ENCODE data around the gene CD93.

Gene CD93

GRCh38 chr20:23122321-23122720, 36.2 kb upstream of the CD93 start:
- Histone ChIP-seq H3K14ac (ENCODE audit: low read length in 2 of 2) (no peak overlapping the region), H3K9ac (ENCODE audit: low read length) (no peak overlapping the region), H3K79me1 (replicated peaks; ENCODE audit: low read length, poor library complexity, severe bottlenecking) (no peaks in the 10 kb centered on the region), H3K4me1 (ENCODE audit: control insufficient read depth, insufficient read depth, low read depth, low read length) (peaks cover 6% of the 10 kb centered on the region), H2AFZ (ENCODE audit: low read depth, low read length) (no peak overlapping the region), H3K36me3 (ENCODE audit: control insufficient read depth in 1 of 2, insufficient read depth in 2 of 2, low read depth in 1 of 2, low read length in 2 of 2) (no peaks in the 10 kb centered on the region), H4K91ac (ENCODE audit: low read length) (no peak overlapping the region), H3K4me2 (ENCODE audit: low read length, poor library complexity, severe bottlenecking) (no peak overlapping the region), H3K27me3 (ENCODE audit: control insufficient read depth in 1 of 2, insufficient read depth in 1 of 2, low read length in 2 of 2) (no peaks in the 10 kb centered on the region), H4K8ac (ENCODE audit: low read length) (no peak overlapping the region), H3K27ac (ENCODE audit: low read length, poor library complexity, severe bottlenecking) (no peak overlapping the region), H2BK120ac (ENCODE audit: low read depth, low read length) (no peak overlapping the region), H2BK15ac (ENCODE audit: low read depth, poor library complexity, severe bottlenecking) (no peak overlapping the region), H3K9me3 (ENCODE audit: control insufficient read depth, low read length) (no peaks in the 10 kb centered on the region), H2AK5ac (ENCODE audit: low read length, severe bottlenecking) (no peak overlapping the region), H3K4ac (ENCODE audit: low read depth in 1 of 2, low read length in 2 of 2) (no peak overlapping the region), H3K23ac (ENCODE audit: low read length in 2 of 2) (no peak overlapping the region), H2BK5ac (ENCODE audit: low read depth, low read length, poor library complexity, severe bottlenecking) (no peak overlapping the region), H3K18ac (ENCODE audit: low read depth in 1 of 2, low read length in 2 of 2) (peak overlapping the region in 1 of 2 experiments; percentile 17), H3K4me3 (ENCODE audit: insufficient read depth in 1 of 2, low read depth in 1 of 2, low read length in 2 of 2) (no peak overlapping the region), H2BK12ac (ENCODE audit: low read length in 2 of 2) (no peak overlapping the region)
- DNase-seq, result no peak
- 97% methylated on average over 6 of the region's 9 CpGs for WGBS

GRCh38 chr20:23121751-23122320, 35.7 kb upstream of the CD93 start:
- 59% methylated on average over 7 of the region's 9 CpGs for WGBS
- no peak overlapping the region for H3K4me3 ChIP-seq (ENCODE audit: insufficient read depth in 1 of 2, low read depth in 1 of 2, low read length in 2 of 2)
- no peak overlapping the region for H3K14ac ChIP-seq (ENCODE audit: low read length in 2 of 2)
- H2AK5ac ChIP-seq (ENCODE audit: low read length, severe bottlenecking), result no peak overlapping the region
- H4K91ac ChIP-seq (ENCODE audit: low read length), result no peak overlapping the region
- H3K79me1 ChIP-seq (replicated peaks; ENCODE audit: low read length, poor library complexity, severe bottlenecking), result no peaks in the 10 kb centered on the region
- H3K27me3 ChIP-seq (ENCODE audit: control insufficient read depth in 1 of 2, insufficient read depth in 1 of 2, low read length in 2 of 2), result no peaks in the 10 kb centered on the region
- no peak overlapping the region for H3K9ac ChIP-seq (ENCODE audit: low read length)
- H3K9me3 ChIP-seq (ENCODE audit: control insufficient read depth, low read length), result no peaks in the 10 kb centered on the region
- H3K4me1 ChIP-seq (ENCODE audit: control insufficient read depth, insufficient read depth, low read depth, low read length), result peaks cover 6% of the 10 kb centered on the region
- no peak overlapping the region for H4K8ac ChIP-seq (ENCODE audit: low read length)
- H2BK12ac ChIP-seq (ENCODE audit: low read length in 2 of 2), result no peak overlapping the region
- H2BK15ac ChIP-seq (ENCODE audit: low read depth, poor library complexity, severe bottlenecking), result no peak overlapping the region
- H2BK5ac ChIP-seq (ENCODE audit: low read depth, low read length, poor library complexity, severe bottlenecking), result no peak overlapping the region
- H3K27ac ChIP-seq (ENCODE audit: low read length, poor library complexity, severe bottlenecking), result no peak overlapping the region
- H3K4me2 ChIP-seq (ENCODE audit: low read length, poor library complexity, severe bottlenecking), result no peak overlapping the region
- H3K23ac ChIP-seq (ENCODE audit: low read length in 2 of 2), result no peak overlapping the region
- no peak overlapping the region for H2BK120ac ChIP-seq (ENCODE audit: low read depth, low read length)
- no peak overlapping the region for H2AFZ ChIP-seq (ENCODE audit: low read depth, low read length)
- DNase-seq, result no peak
- peak overlapping the region in 1 of 2 experiments; percentile 17 for H3K18ac ChIP-seq (ENCODE audit: low read depth in 1 of 2, low read length in 2 of 2)
- no peaks in the 10 kb centered on the region for H3K36me3 ChIP-seq (ENCODE audit: control insufficient read depth in 1 of 2, insufficient read depth in 2 of 2, low read depth in 1 of 2, low read length in 2 of 2)
- no peak overlapping the region for H3K4ac ChIP-seq (ENCODE audit: low read depth in 1 of 2, low read length in 2 of 2)

- no peak overlapping the region for H2BK12ac ChIP-seq (ENCODE audit: low read length in 2 of 2)
- no peak overlapping the region for H2AK5ac ChIP-seq (ENCODE audit: low read length, severe bottlenecking)
- H3K4ac ChIP-seq (ENCODE audit: low read depth in 1 of 2, low read length in 2 of 2), result no peak overlapping the region
- no peak overlapping the region for H2BK120ac ChIP-seq (ENCODE audit: low read depth, low read length)
- H2BK15ac ChIP-seq (ENCODE audit: low read depth, poor library complexity, severe bottlenecking), result no peak overlapping the region
- no peak for DNase-seq
- H4K91ac ChIP-seq (ENCODE audit: low read length), result no peak overlapping the region
- peak overlapping the region in 1 of 2 experiments; percentile 4 for H3K18ac ChIP-seq (ENCODE audit: low read depth in 1 of 2, low read length in 2 of 2)
- peaks cover 12% of the 10 kb centered on the region for H3K4me1 ChIP-seq (ENCODE audit: control insufficient read depth, insufficient read depth, low read depth, low read length)
- 70% methylated on average over 15 of the region's 15 CpGs for WGBS
- no peak overlapping the region for H4K8ac ChIP-seq (ENCODE audit: low read length)
- H3K4me3 ChIP-seq (ENCODE audit: insufficient read depth in 1 of 2, low read depth in 1 of 2, low read length in 2 of 2), result no peak overlapping the region
- no peak overlapping the region for H3K9ac ChIP-seq (ENCODE audit: low read length)
- H3K27ac ChIP-seq (ENCODE audit: low read length, poor library complexity, severe bottlenecking), result no peak overlapping the region
- no peak overlapping the region for H3K4me2 ChIP-seq (ENCODE audit: low read length, poor library complexity, severe bottlenecking)
- H2AFZ ChIP-seq (ENCODE audit: low read depth, low read length), result no peak overlapping the region
- H3K9me3 ChIP-seq (ENCODE audit: control insufficient read depth, low read length), result no peaks in the 10 kb centered on the region
- no peak overlapping the region for H3K14ac ChIP-seq (ENCODE audit: low read length in 2 of 2)
- no peaks in the 10 kb centered on the region for H3K79me1 ChIP-seq (replicated peaks; ENCODE audit: low read length, poor library complexity, severe bottlenecking)
- no peaks in the 10 kb centered on the region for H3K27me3 ChIP-seq (ENCODE audit: control insufficient read depth in 1 of 2, insufficient read depth in 1 of 2, low read length in 2 of 2)
- no peak overlapping the region for H2BK5ac ChIP-seq (ENCODE audit: low read depth, low read length, poor library complexity, severe bottlenecking)
- no peaks in the 10 kb centered on the region for H3K36me3 ChIP-seq (ENCODE audit: control insufficient read depth in 1 of 2, insufficient read depth in 2 of 2, low read depth in 1 of 2, low read length in 2 of 2)
- H3K23ac ChIP-seq (ENCODE audit: low read length in 2 of 2), result no peak overlapping the region
These were observed 35.0 kb upstream of the CD93 start for GRCh38 chr20:23120936-23121750.

GRCh38 chr20:23120261-23120660, 34.1 kb upstream of the CD93 start:
- Histone ChIP-seq H3K4me3 (ENCODE audit: insufficient read depth in 1 of 2, low read depth in 1 of 2, low read length in 2 of 2) (no peak overlapping the region), H3K23ac (ENCODE audit: low read length in 2 of 2) (no peak overlapping the region), H2BK12ac (ENCODE audit: low read length in 2 of 2) (peak overlapping the region in 1 of 2 experiments; percentile 57), H3K9me3 (ENCODE audit: control insufficient read depth, low read length) (no peaks in the 10 kb centered on the region), H3K4me1 (ENCODE audit: control insufficient read depth, insufficient read depth, low read depth, low read length) (peaks cover 6% of the 10 kb centered on the region), H2AK5ac (ENCODE audit: low read length, severe bottlenecking) (no peak overlapping the region), H3K4ac (ENCODE audit: low read depth in 1 of 2, low read length in 2 of 2) (no peak overlapping the region), H3K79me1 (replicated peaks; ENCODE audit: low read length, poor library complexity, severe bottlenecking) (no peaks in the 10 kb centered on the region), H2BK15ac (ENCODE audit: low read depth, poor library complexity, severe bottlenecking) (no peak overlapping the region), H3K14ac (ENCODE audit: low read length in 2 of 2) (peak overlapping the region in 1 of 2 experiments; percentile 29), H3K18ac (ENCODE audit: low read depth in 1 of 2, low read length in 2 of 2) (peak overlapping the region in 1 of 2 experiments; percentile 42), H3K9ac (ENCODE audit: low read length) (no peak overlapping the region), H2BK120ac (ENCODE audit: low read depth, low read length) (no peak overlapping the region), H4K8ac (ENCODE audit: low read length) (no peak overlapping the region), H3K27me3 (ENCODE audit: control insufficient read depth in 1 of 2, insufficient read depth in 1 of 2, low read length in 2 of 2) (no peaks in the 10 kb centered on the region), H2AFZ (ENCODE audit: low read depth, low read length) (no peak overlapping the region), H3K4me2 (ENCODE audit: low read length, poor library complexity, severe bottlenecking) (no peak overlapping the region), H2BK5ac (ENCODE audit: low read depth, low read length, poor library complexity, severe bottlenecking) (no peak overlapping the region), H4K91ac (ENCODE audit: low read length) (no peak overlapping the region), H3K36me3 (ENCODE audit: control insufficient read depth in 1 of 2, insufficient read depth in 2 of 2, low read depth in 1 of 2, low read length in 2 of 2) (no peaks in the 10 kb centered on the region), H3K27ac (ENCODE audit: low read length, poor library complexity, severe bottlenecking) (no peak overlapping the region)
- 99% methylated on average over 3 of the region's 7 CpGs for WGBS
- no peak for DNase-seq

Data from mesenchymal stem cell (in vitro differentiated cells and primary cell).